ENCODE data around the gene UST.

Gene UST

GRCh38 chr6:148887181-148887580, 140.4 kb downstream of the UST start:
- no peak for DNase-seq (ENCODE audit: low read depth)
- TF ChIP-seq, protein P1, sequence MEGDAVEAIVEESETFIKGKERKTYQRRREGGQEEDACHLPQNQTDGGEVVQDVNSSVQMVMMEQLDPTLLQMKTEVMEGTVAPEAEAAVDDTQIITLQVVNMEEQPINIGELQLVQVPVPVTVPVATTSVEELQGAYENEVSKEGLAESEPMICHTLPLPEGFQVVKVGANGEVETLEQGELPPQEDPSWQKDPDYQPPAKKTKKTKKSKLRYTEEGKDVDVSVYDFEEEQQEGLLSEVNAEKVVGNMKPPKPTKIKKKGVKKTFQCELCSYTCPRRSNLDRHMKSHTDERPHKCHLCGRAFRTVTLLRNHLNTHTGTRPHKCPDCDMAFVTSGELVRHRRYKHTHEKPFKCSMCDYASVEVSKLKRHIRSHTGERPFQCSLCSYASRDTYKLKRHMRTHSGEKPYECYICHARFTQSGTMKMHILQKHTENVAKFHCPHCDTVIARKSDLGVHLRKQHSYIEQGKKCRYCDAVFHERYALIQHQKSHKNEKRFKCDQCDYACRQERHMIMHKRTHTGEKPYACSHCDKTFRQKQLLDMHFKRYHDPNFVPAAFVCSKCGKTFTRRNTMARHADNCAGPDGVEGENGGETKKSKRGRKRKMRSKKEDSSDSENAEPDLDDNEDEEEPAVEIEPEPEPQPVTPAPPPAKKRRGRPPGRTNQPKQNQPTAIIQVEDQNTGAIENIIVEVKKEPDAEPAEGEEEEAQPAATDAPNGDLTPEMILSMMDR (IDR thresholded peaks at IDR 0.05; ENCODE audit: low read depth, low read length, missing control alignments), result no peak
- H3K4me3 ChIP-seq (ENCODE audit: low read depth, low read length), result no peak overlapping the region

GRCh38 chr6:148888856-148889255, 142.0 kb downstream of the UST start:
- no peak overlapping the region for H3K4me3 ChIP-seq (ENCODE audit: low read depth, low read length)
- no peak for DNase-seq (ENCODE audit: low read depth)
- TF ChIP-seq, protein P1 (IDR thresholded peaks at IDR 0.05; ENCODE audit: low read depth, low read length, missing control alignments), result no peak

DNA sequence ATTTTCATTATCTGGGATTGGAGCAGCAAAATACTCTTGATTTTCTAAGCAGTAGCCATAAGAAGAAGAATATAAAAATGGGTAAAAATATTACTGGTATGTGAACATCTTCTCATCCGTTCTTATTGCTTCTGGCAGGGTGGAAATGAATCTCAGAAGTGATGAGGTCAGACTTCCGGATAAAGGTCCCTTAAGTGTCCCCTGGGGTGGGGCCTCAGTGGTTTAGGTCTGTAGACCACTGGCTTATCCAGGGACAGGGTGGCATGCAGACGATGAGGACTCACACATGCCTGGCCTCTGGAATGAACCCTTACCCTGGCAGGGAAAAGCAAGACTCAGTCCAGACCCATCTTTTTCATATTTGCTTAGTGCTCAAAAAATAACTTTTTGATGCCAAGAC, 143.3 kb downstream of the UST start:
- TF ChIP-seq, protein P1 (IDR thresholded peaks at IDR 0.05; ENCODE audit: low read depth, low read length, missing control alignments), result no peak
- no peak for DNase-seq (ENCODE audit: low read depth)
- no peak overlapping the region for H3K4me3 ChIP-seq (ENCODE audit: low read depth, low read length)

DNA sequence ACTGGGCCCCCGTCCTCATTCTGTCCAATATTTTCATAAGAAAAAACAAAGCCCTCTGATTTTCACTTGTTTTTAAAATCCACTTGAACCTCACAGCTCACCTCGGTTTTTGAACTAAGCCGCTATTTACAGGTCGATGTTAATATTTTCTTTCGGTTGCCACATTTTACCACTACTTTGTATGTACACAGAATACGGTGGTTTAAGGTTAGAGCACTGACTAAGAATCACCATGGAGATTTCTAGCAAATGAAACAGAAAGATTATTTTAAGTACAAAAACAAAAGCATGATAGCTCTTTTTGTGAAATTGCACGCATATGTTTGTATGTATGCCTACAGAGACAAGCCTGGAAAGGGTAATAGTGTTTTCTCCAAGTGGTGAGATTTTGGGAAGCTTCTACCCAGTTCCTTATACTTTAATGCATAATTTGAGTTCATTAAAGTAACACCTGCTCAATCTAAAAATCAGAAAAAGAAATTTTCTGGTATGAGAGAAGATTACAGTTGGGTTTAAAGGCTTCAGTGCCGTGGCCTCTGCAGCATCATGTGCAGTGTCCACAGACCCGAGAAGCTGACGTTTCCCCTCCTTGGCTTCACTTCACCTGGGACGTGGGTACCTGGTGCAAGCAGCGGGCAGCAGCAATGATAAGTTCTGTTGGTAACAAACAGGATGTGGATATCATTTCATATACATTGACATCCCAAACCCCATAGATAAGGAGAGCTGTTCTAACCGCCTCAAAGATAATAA, 144.0 kb downstream of the UST start:
- TF ChIP-seq, protein P1 (IDR thresholded peaks at IDR 0.05; ENCODE audit: low read depth, low read length, missing control alignments), result no peak
- DNase-seq (ENCODE audit: low read depth), result no peak

DNA sequence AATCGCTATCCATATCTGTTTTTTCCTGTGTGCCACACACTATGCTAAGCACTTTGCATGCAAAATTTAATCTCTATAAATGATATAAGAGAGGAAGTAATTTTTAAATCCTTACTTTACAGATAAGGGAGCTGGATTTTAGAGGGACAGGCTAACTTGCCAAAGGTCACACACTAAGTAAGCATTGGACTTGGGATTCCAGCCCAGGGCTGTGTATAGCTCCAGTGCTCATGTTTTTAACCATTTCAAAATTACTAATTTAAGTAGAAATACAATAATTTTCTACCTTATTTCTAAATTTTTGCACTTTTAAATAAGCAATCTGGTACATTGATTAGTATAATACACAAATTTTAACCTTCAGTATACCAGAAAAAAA, 144.6 kb downstream of the UST start:
- DNase-seq (ENCODE audit: low read depth), result no peak
- TF ChIP-seq, protein P1 (IDR thresholded peaks at IDR 0.05; ENCODE audit: low read depth, low read length, missing control alignments), result no peak
- H3K4me3 ChIP-seq (ENCODE audit: low read depth, low read length), result no peak overlapping the region

More for the DNA sequence above, 144.0 kb downstream of the UST start:
- no peak overlapping the region for H3K4me3 ChIP-seq (ENCODE audit: low read depth, low read length)

DNA sequence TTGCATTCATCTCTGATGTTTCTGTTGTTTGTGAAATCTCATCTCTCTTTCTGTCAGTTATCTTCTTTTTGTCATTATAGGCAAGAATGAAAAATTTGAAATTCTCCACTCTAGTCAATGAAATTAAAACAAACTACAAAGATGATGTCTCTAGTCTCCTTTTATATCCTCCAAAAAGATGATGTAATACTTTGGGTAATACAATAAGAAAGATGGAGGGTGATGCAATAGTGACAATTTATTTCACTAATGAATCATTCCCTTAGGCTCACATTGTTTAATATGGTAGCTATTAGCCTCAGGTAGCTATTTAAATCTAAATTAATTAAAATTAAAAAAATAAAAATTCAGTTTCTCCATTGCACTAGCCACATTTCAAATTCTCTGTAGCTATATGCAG, 145.4 kb downstream of the UST start:
- no peak for DNase-seq (ENCODE audit: low read depth)
- no peak overlapping the region for H3K4me3 ChIP-seq (ENCODE audit: low read depth, low read length)
- TF ChIP-seq, protein P1 (IDR thresholded peaks at IDR 0.05; ENCODE audit: low read depth, low read length, missing control alignments), result no peak

- DNase-seq (ENCODE audit: low read depth), result no peak
- TF ChIP-seq, protein P1 (IDR thresholded peaks at IDR 0.05; ENCODE audit: low read depth, low read length, missing control alignments), result no peak
- no peak overlapping the region for H3K4me3 ChIP-seq (ENCODE audit: low read depth, low read length)
These were observed 146.2 kb downstream of the UST start for GRCh38 chr6:148893073-148893472.
